Tibial artery (tissue), 4 donors: ENCODE results near the gene GREB1L.

Experiments used
- DNase-seq, 2 donors: peaks; one replicate each; pipeline ENCODE4 v3.0.0-alpha.2; 2019
- H3K27ac ChIP-seq, 2 donors: fragments of 200-600 bp; sonication (generic) in 1 of 2; 1 replicate in 1 of 2; 2 replicates in 1 of 2; pipeline ENCODE4 v1.5.1; 2018 to 2019; ENCODE audit warnings: mild to moderate bottlenecking in 1 of 2
- H3K27me3 ChIP-seq, 2 donors: fragments of 200-600 bp; sonication (generic) in 1 of 2; one replicate each; pipeline versions ENCODE4 v1.5.1 to v1.6.0; 2016 to 2019
- H3K36me3 ChIP-seq, 3 donors: fragments of 200-600 bp; sonication (generic) in 2 of 3; one replicate each; pipeline ENCODE4 v1.5.1; 2016 to 2019; ENCODE audit warnings: mild to moderate bottlenecking in 2 of 3
- H3K4me1 ChIP-seq, 4 donors: fragments of 200-600 bp; sonication (generic) in 2 of 4; 1 replicate in 3 of 4; 2 replicates in 1 of 4; pipeline ENCODE4 v1.5.1; 2016 to 2019
- H3K4me3 ChIP-seq, 2 donors: fragments of 200-600 bp; sonication (generic) in 1 of 2; 1 replicate in 1 of 2; 2 replicates in 1 of 2; pipeline ENCODE4 v1.5.1; 2018 to 2019; ENCODE audit warnings: mild to moderate bottlenecking in 2 of 2
- H3K9me3 ChIP-seq, 3 donors: fragments of 200-600 bp; sonication (generic) in 1 of 3; one replicate each; pipeline ENCODE4 v1.5.1; 2016 to 2019
- CTCF ChIP-seq, 2 experiments: fragments of 200-600 bp in 1 of 2; fragments of 450-650 bp in 1 of 2; IDR thresholded peaks; one replicate each; pipeline ENCODE4 v1.5.1; 2017 to 2019; ENCODE audit warnings: antibody characterized with exemption in 2 of 2, mild to moderate bottlenecking in 1 of 2, moderate library complexity in 1 of 2
- intact Hi-C: fragments of 100-400 bp; cut with DNase I; formaldehyde crosslinking; loops from one replicate; pipeline ENCODE4 v1.15.0; 2023; ENCODE audit warnings: low total_unique reads

Gene GREB1L

GRCh38 chr18:21330122-21330701 lies 88.2 kb downstream of the GREB1L start:
- H3K9me3 ChIP-seq = no peaks in the 10 kb centered on the region
- H3K4me1 ChIP-seq = peaks cover 0 to 19% (median 6%) of the 10 kb centered on the region in 4 donors
- no peak overlapping the region for H3K4me3 ChIP-seq
- peak overlapping the region in 1 of 2 donors; percentile 42 for H3K27ac ChIP-seq
- intact Hi-C loops = no loop called here
- H3K36me3 ChIP-seq = no peaks in the 10 kb centered on the region
- no peaks in the 10 kb centered on the region for H3K27me3 ChIP-seq
- no peak for TF ChIP-seq CTCF (IDR thresholded peaks at IDR 0.05)
- DNase-seq = no peak

- no peaks in the 10 kb centered on the region for H3K9me3 ChIP-seq
- intact Hi-C loops = no loop called here
- peaks cover 0 to 19% (median 6%) of the 10 kb centered on the region in 4 donors for H3K4me1 ChIP-seq
- no peak overlapping the region for H3K27ac ChIP-seq
- no peaks in the 10 kb centered on the region for H3K36me3 ChIP-seq
- H3K27me3 ChIP-seq = no peaks in the 10 kb centered on the region
- TF ChIP-seq CTCF (IDR thresholded peaks at IDR 0.05) = no peak
- H3K4me3 ChIP-seq = no peak overlapping the region
- no peak for DNase-seq
Measured at GRCh38 chr18:21331065-21331464, 89.0 kb downstream of the GREB1L start.

- Histone ChIP-seq H3K9me3 (no peaks in the 10 kb centered on the region), H3K27me3 (no peaks in the 10 kb centered on the region), H3K27ac (no peak overlapping the region), H3K36me3 (no peaks in the 10 kb centered on the region), H3K4me3 (no peak overlapping the region), H3K4me1 (no peaks in the 10 kb centered on the region)
- intact Hi-C loops = no loop called here
- TF ChIP-seq CTCF (IDR thresholded peaks at IDR 0.05) = no peak
- DNase-seq = no peak
Measured at GRCh38 chr18:21335927-21336488, 94.0 kb downstream of the GREB1L start.

DNA sequence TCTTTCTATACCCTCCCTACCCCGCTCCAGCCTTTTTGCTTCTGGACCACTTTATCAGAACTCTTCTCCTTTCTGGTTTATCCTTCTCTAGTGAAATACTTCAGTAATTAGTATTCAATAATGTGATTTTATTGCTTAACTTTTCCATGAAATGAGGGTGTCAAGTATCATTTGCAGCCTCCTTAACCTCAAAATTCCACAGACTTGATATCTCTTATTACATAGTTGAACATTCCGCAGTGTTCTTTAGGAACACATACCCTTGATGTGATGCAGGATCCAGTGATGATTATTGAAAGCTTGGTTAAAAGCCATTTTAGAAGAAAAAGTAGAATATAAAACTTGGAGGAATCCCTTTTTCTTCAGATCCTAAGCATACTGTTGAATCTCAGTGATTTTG lies 94.8 kb downstream of the GREB1L start:
- intact Hi-C loops = no loop called here
- no peak overlapping the region for H3K27ac ChIP-seq

GRCh38 chr18:21341141-21341540 lies 99.1 kb downstream of the GREB1L start:
- H3K4me1 ChIP-seq = no peaks in the 10 kb centered on the region
- no peaks in the 10 kb centered on the region for H3K27me3 ChIP-seq
- H3K9me3 ChIP-seq = no peaks in the 10 kb centered on the region
- H3K36me3 ChIP-seq = no peaks in the 10 kb centered on the region
- intact Hi-C loops = no loop called here
- no peak for DNase-seq
- no peak overlapping the region for H3K4me3 ChIP-seq
- TF ChIP-seq CTCF (IDR thresholded peaks at IDR 0.05) = no peak
- no peak overlapping the region for H3K27ac ChIP-seq

More for the DNA sequence above, 94.8 kb downstream of the GREB1L start:
- no peaks in the 10 kb centered on the region for H3K9me3 ChIP-seq
- no peaks in the 10 kb centered on the region for H3K4me1 ChIP-seq
- no peaks in the 10 kb centered on the region for H3K36me3 ChIP-seq
- H3K27me3 ChIP-seq = no peaks in the 10 kb centered on the region
- DNase-seq = no peak
- H3K4me3 ChIP-seq = no peak overlapping the region
- no peak for TF ChIP-seq CTCF (IDR thresholded peaks at IDR 0.05)
